ENCODE results near the gene ABHD15. TPM values are rescaled to one million over a fixed set of nuclear protein-coding genes. Genes with fewer than 3 reads are reported as not detected.

ABHD15 gene
- total and polyA plus RNA-seq, 9 of the 15 experiments (the other 6 are each of a cell fraction or from before 2014, with no cell fraction given) = 0.85 to 4.2 (median 2.1) TPM

GRCh38 chr17:29593591-29594518 is 27.0 kb upstream of the ABHD15 start (continued):
- TF ChIP-seq, protein P1, sequence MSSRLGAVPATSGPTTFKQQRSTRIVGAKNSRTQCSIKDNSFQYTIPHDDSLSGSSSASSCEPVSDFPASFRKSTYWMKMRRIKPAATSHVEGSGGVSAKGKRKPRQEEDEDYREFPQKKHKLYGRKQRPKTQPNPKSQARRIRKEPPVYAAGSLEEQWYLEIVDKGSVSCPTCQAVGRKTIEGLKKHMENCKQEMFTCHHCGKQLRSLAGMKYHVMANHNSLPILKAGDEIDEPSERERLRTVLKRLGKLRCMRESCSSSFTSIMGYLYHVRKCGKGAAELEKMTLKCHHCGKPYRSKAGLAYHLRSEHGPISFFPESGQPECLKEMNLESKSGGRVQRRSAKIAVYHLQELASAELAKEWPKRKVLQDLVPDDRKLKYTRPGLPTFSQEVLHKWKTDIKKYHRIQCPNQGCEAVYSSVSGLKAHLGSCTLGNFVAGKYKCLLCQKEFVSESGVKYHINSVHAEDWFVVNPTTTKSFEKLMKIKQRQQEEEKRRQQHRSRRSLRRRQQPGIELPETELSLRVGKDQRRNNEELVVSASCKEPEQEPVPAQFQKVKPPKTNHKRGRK (tag; IDR thresholded peaks at IDR 0.05) = no peak
- no peak for TF ChIP-seq SRSF7 (optimal IDR thresholded peaks at IDR 0.05; ENCODE audit: low read depth, low read length)
- TF ChIP-seq ZNF766 (CRISPR knock-in tag; conservative IDR thresholded peaks at IDR 0.05) = no peak
- TF ChIP-seq, protein P2, sequence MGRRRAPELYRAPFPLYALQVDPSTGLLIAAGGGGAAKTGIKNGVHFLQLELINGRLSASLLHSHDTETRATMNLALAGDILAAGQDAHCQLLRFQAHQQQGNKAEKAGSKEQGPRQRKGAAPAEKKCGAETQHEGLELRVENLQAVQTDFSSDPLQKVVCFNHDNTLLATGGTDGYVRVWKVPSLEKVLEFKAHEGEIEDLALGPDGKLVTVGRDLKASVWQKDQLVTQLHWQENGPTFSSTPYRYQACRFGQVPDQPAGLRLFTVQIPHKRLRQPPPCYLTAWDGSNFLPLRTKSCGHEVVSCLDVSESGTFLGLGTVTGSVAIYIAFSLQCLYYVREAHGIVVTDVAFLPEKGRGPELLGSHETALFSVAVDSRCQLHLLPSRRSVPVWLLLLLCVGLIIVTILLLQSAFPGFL (CRISPR knock-in tag; IDR thresholded peaks at IDR 0.05) = no peak
- TF ChIP-seq KHSRP (IDR thresholded peaks at IDR 0.05) = no peak
- TF ChIP-seq SRSF3 (IDR thresholded peaks at IDR 0.05; ENCODE audit: insufficient read depth, low read length) = no peak
- no peak for TF ChIP-seq NFATC3 (IDR thresholded peaks at IDR 0.05)
- TF ChIP-seq ZC3H11A (IDR thresholded peaks at IDR 0.05; ENCODE audit: low read depth, low read length) = no peak
- no peak for TF ChIP-seq NR0B1 (IDR thresholded peaks at IDR 0.05; ENCODE audit: partially characterized antibody)
- TF ChIP-seq POLR2AphosphoS5 (IDR thresholded peaks at IDR 0.05; ENCODE audit: control insufficient read depth, insufficient read depth, low read depth, low read length) = no peak
- no peak for TF ChIP-seq NCOA4 (IDR thresholded peaks at IDR 0.05; ENCODE audit: partially characterized antibody)
- TF ChIP-seq AFF4 (CRISPR knock-in tag; IDR thresholded peaks at IDR 0.05) = no peak
- TF ChIP-seq ZNF830 (CRISPR knock-in tag; IDR thresholded peaks at IDR 0.05) = no peak
- TF ChIP-seq, protein P3, sequence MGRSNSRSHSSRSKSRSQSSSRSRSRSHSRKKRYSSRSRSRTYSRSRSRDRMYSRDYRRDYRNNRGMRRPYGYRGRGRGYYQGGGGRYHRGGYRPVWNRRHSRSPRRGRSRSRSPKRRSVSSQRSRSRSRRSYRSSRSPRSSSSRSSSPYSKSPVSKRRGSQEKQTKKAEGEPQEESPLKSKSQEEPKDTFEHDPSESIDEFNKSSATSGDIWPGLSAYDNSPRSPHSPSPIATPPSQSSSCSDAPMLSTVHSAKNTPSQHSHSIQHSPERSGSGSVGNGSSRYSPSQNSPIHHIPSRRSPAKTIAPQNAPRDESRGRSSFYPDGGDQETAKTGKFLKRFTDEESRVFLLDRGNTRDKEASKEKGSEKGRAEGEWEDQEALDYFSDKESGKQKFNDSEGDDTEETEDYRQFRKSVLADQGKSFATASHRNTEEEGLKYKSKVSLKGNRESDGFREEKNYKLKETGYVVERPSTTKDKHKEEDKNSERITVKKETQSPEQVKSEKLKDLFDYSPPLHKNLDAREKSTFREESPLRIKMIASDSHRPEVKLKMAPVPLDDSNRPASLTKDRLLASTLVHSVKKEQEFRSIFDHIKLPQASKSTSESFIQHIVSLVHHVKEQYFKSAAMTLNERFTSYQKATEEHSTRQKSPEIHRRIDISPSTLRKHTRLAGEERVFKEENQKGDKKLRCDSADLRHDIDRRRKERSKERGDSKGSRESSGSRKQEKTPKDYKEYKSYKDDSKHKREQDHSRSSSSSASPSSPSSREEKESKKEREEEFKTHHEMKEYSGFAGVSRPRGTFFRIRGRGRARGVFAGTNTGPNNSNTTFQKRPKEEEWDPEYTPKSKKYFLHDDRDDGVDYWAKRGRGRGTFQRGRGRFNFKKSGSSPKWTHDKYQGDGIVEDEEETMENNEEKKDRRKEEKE (IDR thresholded peaks at IDR 0.05; ENCODE audit: borderline replicate concordance in 1 of 2, control insufficient read depth in 1 of 2, low read depth in 2 of 2, low read length in 1 of 2) = no peak
- TF ChIP-seq RBM34 (IDR thresholded peaks at IDR 0.05; ENCODE audit: borderline replicate concordance, insufficient read depth, low read length) = no peak
